ENCODE measurements around the gene PI4K2A. TPM values are rescaled to one million over a fixed set of nuclear protein-coding genes. Genes with fewer than 3 reads are reported as not detected.

Gene PI4K2A
- total and polyA plus RNA-seq, 2 of the 4 experiments (the other 2 are of a cell fraction) = 15.8 to 27.3 TPM

DNA sequence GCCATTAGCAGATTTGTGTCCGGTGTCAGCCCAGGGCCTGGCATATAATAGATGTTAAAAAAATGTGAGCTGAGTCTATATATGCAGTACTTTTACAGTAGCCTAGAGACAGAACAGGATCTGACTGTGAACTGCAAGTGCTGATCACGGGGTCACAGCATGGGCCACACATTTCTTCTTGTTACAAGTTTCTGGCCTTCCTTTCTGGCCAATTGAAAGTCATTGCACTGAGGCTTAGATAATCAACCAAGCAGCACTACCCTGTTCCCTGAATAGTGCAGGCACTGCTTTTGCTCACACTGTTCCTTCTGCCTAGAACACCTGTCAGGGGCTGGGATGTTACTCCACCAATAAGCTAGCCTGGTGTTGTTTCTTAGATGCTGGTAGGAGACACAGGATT is 67.7 kb downstream of the PI4K2A start:
- Histone ChIP-seq H3K27me3 (ENCODE audit: control insufficient read depth, insufficient read depth, low read length) (no peaks in the 10 kb centered on the region), H2AK9ac (replicated peaks; ENCODE audit: low read depth, low read length, poor library complexity) (no peak overlapping the region), H2BK20ac (ENCODE audit: low read depth, low read length) (no peak overlapping the region), H3K9me1 (ENCODE audit: insufficient read depth, low read length) (peaks cover 13% of the 10 kb centered on the region), H3K27ac (ENCODE audit: insufficient read depth, low read length) (no peak overlapping the region), H4K8ac (ENCODE audit: low read depth in 2 of 2, low read length in 2 of 2) (no peak overlapping the region), H2BK120ac (ENCODE audit: low read depth, low read length) (0 out of 2 replicates have a peak overlapping the region, but pooled peaks have one; percentile 19), H3K23ac (ENCODE audit: low read depth, low read length) (peak overlapping the region; percentile 24; the same call in 1 of the 2 replicates), H3K4me1 (ENCODE audit: control insufficient read depth, insufficient read depth, low read length) (peaks cover 11% of the 10 kb centered on the region), H3K9me3 (ENCODE audit: control insufficient read depth, insufficient read depth, low read length) (no peaks in the 10 kb centered on the region), H3K18ac (ENCODE audit: low read depth, low read length) (no peak overlapping the region), H3K9ac (ENCODE audit: low read depth, low read length) (no peak overlapping the region), H3K56ac (ENCODE audit: extremely low read depth, insufficient read depth, low read length) (no peak overlapping the region), H2AFZ (replicated peaks; ENCODE audit: low read length, poor library complexity) (no peak overlapping the region), H3K4ac (ENCODE audit: low read depth, low read length) (peak overlapping the region; percentile 42), H3K14ac (replicated peaks; ENCODE audit: low read depth, low read length) (0 out of 2 replicates have a peak overlapping the region, but pooled peaks have one; percentile 47), H2AK5ac (ENCODE audit: low read depth, low read length) (peak overlapping the region; percentile 44; the same call in 1 of the 2 replicates), H3K36me3 (ENCODE audit: control insufficient read depth, insufficient read depth, low read length) (no peaks in the 10 kb centered on the region), H3K4me3 (ENCODE audit: insufficient read depth, low read depth, low read length) (no peak overlapping the region), H4K5ac (ENCODE audit: low read depth, low read length) (no peak overlapping the region), H2BK5ac (ENCODE audit: low read depth, low read length, poor library complexity, severe bottlenecking) (no peak overlapping the region), H2BK15ac (ENCODE audit: low read depth, low read length) (no peak overlapping the region), H4K20me1 (ENCODE audit: insufficient read depth, low read length) (no peaks in the 10 kb centered on the region), H4K91ac (ENCODE audit: insufficient read depth, low read depth, low read length) (no peak overlapping the region), H3K4me2 (ENCODE audit: low read depth, low read length) (no peak overlapping the region), H3K79me1 (ENCODE audit: low read depth in 1 of 2, low read length in 2 of 2) (peaks cover 5 to 10% of the 10 kb centered on the region in 2 experiments; a peak in 3 of 4 replicates)
- POLR2A ChIA-PET (ENCODE audit: unreplicated experiment) = no interaction called here
- dilution Hi-C loops (cut with HindIII; ENCODE audit: low sequenced_read_pairs, unreplicated experiment) = no loop called here
- ATAC-seq (ENCODE audit: low read depth) (no peak), DNase-seq (no peak)
- in situ Hi-C loops (cut with MboI; ENCODE audit: low sequenced_read_pairs) = no loop called here
- no TSS peak for BruUV-seq (replicated peaks)
- intact Hi-C loops (cut with micrococcal nuclease) = no loop called here
- no peak for TF ChIP-seq BHLHE40 (IDR thresholded peaks at IDR 0.05; ENCODE audit: low read depth, low read length)
- no peak for TF ChIP-seq RFX5 (IDR thresholded peaks at IDR 0.05; ENCODE audit: low read depth, low read length)
- no peak for TF ChIP-seq CEBPB (IDR thresholded peaks at IDR 0.05; ENCODE audit: low read depth, low read length)
- no peak for TF ChIP-seq FOS (IDR thresholded peaks at IDR 0.05; ENCODE audit: low read depth, low read length)
- no peak for TF ChIP-seq SMC3 (IDR thresholded peaks at IDR 0.05; ENCODE audit: low read depth, low read length)
- TF ChIP-seq, protein P1, sequence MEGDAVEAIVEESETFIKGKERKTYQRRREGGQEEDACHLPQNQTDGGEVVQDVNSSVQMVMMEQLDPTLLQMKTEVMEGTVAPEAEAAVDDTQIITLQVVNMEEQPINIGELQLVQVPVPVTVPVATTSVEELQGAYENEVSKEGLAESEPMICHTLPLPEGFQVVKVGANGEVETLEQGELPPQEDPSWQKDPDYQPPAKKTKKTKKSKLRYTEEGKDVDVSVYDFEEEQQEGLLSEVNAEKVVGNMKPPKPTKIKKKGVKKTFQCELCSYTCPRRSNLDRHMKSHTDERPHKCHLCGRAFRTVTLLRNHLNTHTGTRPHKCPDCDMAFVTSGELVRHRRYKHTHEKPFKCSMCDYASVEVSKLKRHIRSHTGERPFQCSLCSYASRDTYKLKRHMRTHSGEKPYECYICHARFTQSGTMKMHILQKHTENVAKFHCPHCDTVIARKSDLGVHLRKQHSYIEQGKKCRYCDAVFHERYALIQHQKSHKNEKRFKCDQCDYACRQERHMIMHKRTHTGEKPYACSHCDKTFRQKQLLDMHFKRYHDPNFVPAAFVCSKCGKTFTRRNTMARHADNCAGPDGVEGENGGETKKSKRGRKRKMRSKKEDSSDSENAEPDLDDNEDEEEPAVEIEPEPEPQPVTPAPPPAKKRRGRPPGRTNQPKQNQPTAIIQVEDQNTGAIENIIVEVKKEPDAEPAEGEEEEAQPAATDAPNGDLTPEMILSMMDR (conservative IDR thresholded peaks at IDR 0.05; ENCODE audit: low read depth, low read length) = no peak
- TF ChIP-seq NFE2L2 (IDR thresholded peaks at IDR 0.05; ENCODE audit: low read depth, low read length) = no peak
- TF ChIP-seq, protein P2, sequence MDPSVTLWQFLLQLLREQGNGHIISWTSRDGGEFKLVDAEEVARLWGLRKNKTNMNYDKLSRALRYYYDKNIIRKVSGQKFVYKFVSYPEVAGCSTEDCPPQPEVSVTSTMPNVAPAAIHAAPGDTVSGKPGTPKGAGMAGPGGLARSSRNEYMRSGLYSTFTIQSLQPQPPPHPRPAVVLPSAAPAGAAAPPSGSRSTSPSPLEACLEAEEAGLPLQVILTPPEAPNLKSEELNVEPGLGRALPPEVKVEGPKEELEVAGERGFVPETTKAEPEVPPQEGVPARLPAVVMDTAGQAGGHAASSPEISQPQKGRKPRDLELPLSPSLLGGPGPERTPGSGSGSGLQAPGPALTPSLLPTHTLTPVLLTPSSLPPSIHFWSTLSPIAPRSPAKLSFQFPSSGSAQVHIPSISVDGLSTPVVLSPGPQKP (IDR thresholded peaks at IDR 0.05; ENCODE audit: borderline replicate concordance, low read depth, low read length) = no peak
- TF ChIP-seq MAFK (IDR thresholded peaks at IDR 0.05; ENCODE audit: low read depth, low read length) = no peak
- no peak for TF ChIP-seq RAD21 (IDR thresholded peaks at IDR 0.05; ENCODE audit: low read length)
- no peak for TF ChIP-seq RCOR1 (IDR thresholded peaks at IDR 0.05; ENCODE audit: insufficient replicate concordance, low read length)
- TF ChIP-seq, protein P3, sequence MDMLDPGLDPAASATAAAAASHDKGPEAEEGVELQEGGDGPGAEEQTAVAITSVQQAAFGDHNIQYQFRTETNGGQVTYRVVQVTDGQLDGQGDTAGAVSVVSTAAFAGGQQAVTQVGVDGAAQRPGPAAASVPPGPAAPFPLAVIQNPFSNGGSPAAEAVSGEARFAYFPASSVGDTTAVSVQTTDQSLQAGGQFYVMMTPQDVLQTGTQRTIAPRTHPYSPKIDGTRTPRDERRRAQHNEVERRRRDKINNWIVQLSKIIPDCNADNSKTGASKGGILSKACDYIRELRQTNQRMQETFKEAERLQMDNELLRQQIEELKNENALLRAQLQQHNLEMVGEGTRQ (IDR thresholded peaks at IDR 0.05; ENCODE audit: low read depth, low read length) = no peak
- no peak for TF ChIP-seq POLR2A (IDR thresholded peaks at IDR 0.05; ENCODE audit: low read depth, low read length)
- no peak for TF ChIP-seq CHD1 (IDR thresholded peaks at IDR 0.05; ENCODE audit: low read depth, low read length)
- WGBS, 2 experiments (ENCODE audit: extremely low coverage in 2 of 2, insufficient read length in 1 of 2) = 100% methylated on average over 2 of the region's 2 CpGs; no CpG with 5 or more reads in 1 of the 2 experiments
- CTCF ChIA-PET = interaction anchor here (1.4 kb wide), 1 partner anchor 23 kb away, joined by 7 read pairs; no protein-coding TSS in a partner anchor
